Stomach (tissue), 9 donors: Measurements from ENCODE around the gene MRGPRX1. TPM values are rescaled to one million over a fixed set of nuclear protein-coding genes. Genes with fewer than 3 reads are reported as not detected.

Experiments
- DNase-seq, 2 donors: peaks; one replicate each; pipeline versions ENCODE4 v3.0.0 to v3.0.0-alpha.2; 2013 to 2019
- H3K27ac ChIP-seq, 5 donors: fragments of 200-600 bp in 4 of 5; sonication (generic) in 4 of 5; one replicate each; pipeline ENCODE4 v1.5.1; 2013 to 2019; ENCODE audit warnings: mild to moderate bottlenecking in 1 of 5, moderate library complexity in 1 of 5
- H3K27me3 ChIP-seq, 3 donors: fragments of 200-600 bp; sonication (generic); one replicate each; pipeline ENCODE4 v1.5.1; 2017 to 2019; ENCODE audit warnings: mixed run types in 1 of 3
- H3K36me3 ChIP-seq, 4 donors: fragments of 200-600 bp; sonication (generic); 1 replicate in 3 of 4; 2 replicates in 1 of 4; pipeline ENCODE4 v1.5.1; 2016 to 2019
- H3K4me1 ChIP-seq, 4 donors: fragments of 200-600 bp; sonication (generic); one replicate each; pipeline ENCODE4 v1.5.1; 2016 to 2019
- H3K4me3 ChIP-seq, 4 donors: fragments of 200-600 bp; sonication (generic) in 3 of 4; one replicate each; pipeline ENCODE4 v1.5.1; 2016 to 2019; ENCODE audit warnings: mild to moderate bottlenecking in 1 of 4
- H3K9me3 ChIP-seq, 4 donors: fragments of 200-600 bp; sonication (generic); one replicate each; pipeline ENCODE4 v1.5.1; 2016 to 2019
- EP300 ChIP-seq: sonication (generic); formaldehyde crosslinking; IDR thresholded peaks from one replicate; pipeline ENCODE4 v1.6.1; 2017; ENCODE audit warnings: antibody characterized with exemption
- POLR2A ChIP-seq, 4 donors: fragments of 450-650 bp; IDR thresholded peaks; one replicate each; pipeline ENCODE4 v1.6.1; 2016; ENCODE audit warnings: antibody characterized with exemption in 4 of 4, control low read depth in 2 of 4, mild to moderate bottlenecking in 1 of 4, moderate library complexity in 1 of 4
- POLR2AphosphoS5 ChIP-seq, 3 donors: sonication (generic); formaldehyde crosslinking; IDR thresholded peaks; one replicate each; pipeline ENCODE4 v1.6.1; 2016; ENCODE audit warnings: antibody characterized with exemption in 3 of 3
- WGBS, 5 donors: extraction: QIAGEN DNeasy Blood & Tissue Kit in 3 of 5; methylation state at CpG; one replicate each; pipeline versions ENCODE4 v1.1.5 to v1.1.7; 2013 to 2018; 5-methylcytosine and 5-hydroxymethylcytosine counted together
- intact Hi-C: fragments of 100-400 bp; cut with DNase I; formaldehyde crosslinking; loops from one replicate; pipeline ENCODE4 v1.15.1; 2023; ENCODE audit warnings: low total_unique reads
- polyA plus RNA-seq, 3 donors: library from polyadenylated mRNA; stranded (reverse); fragments of 200-250 nt; gene quantifications; one replicate each; pipeline ENCODE4 v1.2.3, GENCODE V29; 2013
- total RNA-seq, 5 donors: library from RNA; depleted of rRNA; stranded (reverse); fragments of >200 nt; gene quantifications; one replicate each; pipeline versions ENCODE4 v1.1.0 to v1.2.3, GENCODE V29; 2014 to 2016
- TF ChIP-seq, protein P1 (sequence below), 7 experiments: fragments of 450-650 bp in 4 of 7; fragments of 200-600 bp in 3 of 7; sonication (generic) in 3 of 7; IDR thresholded peaks; one replicate each; pipeline ENCODE4 v1.5.1; 2016 to 2019; ENCODE audit warnings: antibody characterized with exemption in 7 of 7, control low read depth in 2 of 7, mild to moderate bottlenecking in 1 of 7
- donor health status: healthy with polysubstance abuse.
- donor health status: Bipolar disorder and iron deficiency.
- donor health status: healthy.

Gene MRGPRX1
- total and polyA plus RNA-seq, 8 donors: not detected

DNA sequence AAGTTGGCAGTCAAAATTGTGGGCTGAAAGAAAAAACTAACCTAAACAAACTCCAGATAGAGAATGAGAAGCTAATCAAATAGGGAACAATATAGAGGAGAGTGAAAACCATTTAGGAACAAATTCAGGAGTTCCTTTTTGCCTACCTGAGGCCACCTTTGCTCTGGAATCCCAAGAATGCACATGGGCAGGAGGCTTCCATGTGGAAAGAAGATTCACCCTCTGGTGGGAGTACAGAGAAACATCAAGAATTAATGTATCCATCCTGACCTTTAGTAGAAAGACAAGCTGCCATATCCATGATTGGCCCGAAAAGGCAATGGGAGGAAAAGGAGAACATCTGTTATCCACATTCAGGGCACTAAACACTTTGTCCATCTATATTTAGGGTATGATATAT is 35.0 kb upstream of the MRGPRX1 start:
- WGBS, 5 donors: 90 to 100% (median 96%) methylated on average over 1 of the region's 1 CpG
- H3K27me3 ChIP-seq: no peaks in the 10 kb centered on the region
- intact Hi-C loops: no loop called here
- no peak for TF ChIP-seq POLR2A (IDR thresholded peaks at IDR 0.05)
- no peak for TF ChIP-seq EP300
- TF ChIP-seq, protein P1, sequence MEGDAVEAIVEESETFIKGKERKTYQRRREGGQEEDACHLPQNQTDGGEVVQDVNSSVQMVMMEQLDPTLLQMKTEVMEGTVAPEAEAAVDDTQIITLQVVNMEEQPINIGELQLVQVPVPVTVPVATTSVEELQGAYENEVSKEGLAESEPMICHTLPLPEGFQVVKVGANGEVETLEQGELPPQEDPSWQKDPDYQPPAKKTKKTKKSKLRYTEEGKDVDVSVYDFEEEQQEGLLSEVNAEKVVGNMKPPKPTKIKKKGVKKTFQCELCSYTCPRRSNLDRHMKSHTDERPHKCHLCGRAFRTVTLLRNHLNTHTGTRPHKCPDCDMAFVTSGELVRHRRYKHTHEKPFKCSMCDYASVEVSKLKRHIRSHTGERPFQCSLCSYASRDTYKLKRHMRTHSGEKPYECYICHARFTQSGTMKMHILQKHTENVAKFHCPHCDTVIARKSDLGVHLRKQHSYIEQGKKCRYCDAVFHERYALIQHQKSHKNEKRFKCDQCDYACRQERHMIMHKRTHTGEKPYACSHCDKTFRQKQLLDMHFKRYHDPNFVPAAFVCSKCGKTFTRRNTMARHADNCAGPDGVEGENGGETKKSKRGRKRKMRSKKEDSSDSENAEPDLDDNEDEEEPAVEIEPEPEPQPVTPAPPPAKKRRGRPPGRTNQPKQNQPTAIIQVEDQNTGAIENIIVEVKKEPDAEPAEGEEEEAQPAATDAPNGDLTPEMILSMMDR (IDR thresholded peaks at IDR 0.05): no peak
- no peak for TF ChIP-seq POLR2AphosphoS5 (IDR thresholded peaks at IDR 0.05)
- no peaks in the 10 kb centered on the region for H3K36me3 ChIP-seq
- peaks cover 0 to 9% (median 3%) of the 10 kb centered on the region in 4 donors for H3K9me3 ChIP-seq
- no peak for DNase-seq
- H3K4me3 ChIP-seq: no peak overlapping the region
- no peak overlapping the region for H3K27ac ChIP-seq
- H3K4me1 ChIP-seq: no peaks in the 10 kb centered on the region

DNA sequence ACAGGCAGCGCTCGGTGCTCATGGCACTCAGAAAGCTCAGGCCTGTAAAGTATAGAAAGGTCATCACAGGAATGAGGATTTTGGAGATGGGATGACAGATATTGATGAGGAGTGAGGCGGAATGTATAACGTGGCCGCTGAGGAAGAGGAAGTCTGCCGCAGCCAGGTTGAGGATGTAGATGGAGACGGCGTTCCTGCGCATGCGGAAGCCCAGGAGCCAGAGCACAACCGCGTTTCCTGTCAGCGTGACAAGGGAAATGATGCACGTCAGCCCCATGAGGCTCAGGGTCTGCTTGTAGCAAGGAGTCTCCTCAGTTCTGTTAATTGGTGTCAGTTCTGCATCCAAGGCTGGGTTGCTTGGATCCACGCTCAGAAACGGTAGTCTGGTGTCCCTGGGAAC is 33.1 kb upstream of the MRGPRX1 start:
- H3K36me3 ChIP-seq: no peaks in the 10 kb centered on the region
- no peaks in the 10 kb centered on the region for H3K4me1 ChIP-seq
- H3K27me3 ChIP-seq: no peaks in the 10 kb centered on the region
- intact Hi-C loops: no loop called here
- no peaks in the 10 kb centered on the region for H3K9me3 ChIP-seq
- no peak overlapping the region for H3K27ac ChIP-seq
- DNase-seq: no peak
- H3K4me3 ChIP-seq: no peak overlapping the region
- 82 to 87% (median 86%) methylated on average over 16 of the region's 16 CpGs for WGBS, 5 donors
- no peak for TF ChIP-seq POLR2AphosphoS5 (IDR thresholded peaks at IDR 0.05)
- TF ChIP-seq POLR2A (IDR thresholded peaks at IDR 0.05): no peak
- TF ChIP-seq EP300: no peak
- TF ChIP-seq, protein P1 (IDR thresholded peaks at IDR 0.05): no peak

DNA sequence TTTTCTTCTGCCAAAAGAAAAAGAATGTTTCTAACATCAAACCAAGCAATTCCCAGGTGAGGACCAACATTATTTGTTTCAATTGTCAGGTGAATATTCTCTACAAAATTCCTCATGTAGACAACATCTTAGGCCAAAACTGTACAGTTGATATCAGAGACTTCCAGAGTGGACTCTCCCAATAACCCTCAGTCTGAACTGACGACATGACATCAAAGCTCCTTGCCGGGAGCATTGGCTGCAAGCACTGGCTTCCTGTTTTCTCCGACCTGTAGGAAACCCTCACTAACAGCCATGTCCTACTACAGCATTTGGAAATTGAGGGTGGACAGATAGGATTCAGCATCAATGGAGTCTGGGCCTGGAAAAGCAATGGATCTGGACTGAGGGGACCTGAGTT is 30.5 kb upstream of the MRGPRX1 start:
- no peak overlapping the region for H3K27ac ChIP-seq
- H3K4me1 ChIP-seq: no peaks in the 10 kb centered on the region
- DNase-seq: no peak
- H3K9me3 ChIP-seq: no peaks in the 10 kb centered on the region
- H3K27me3 ChIP-seq: no peaks in the 10 kb centered on the region
- WGBS, 5 donors: 53 to 70% (median 69%) methylated on average over 3 of the region's 3 CpGs
- H3K36me3 ChIP-seq: no peaks in the 10 kb centered on the region
- intact Hi-C loops: no loop called here
- H3K4me3 ChIP-seq: no peak overlapping the region
- no peak for TF ChIP-seq EP300
- TF ChIP-seq POLR2A (IDR thresholded peaks at IDR 0.05): no peak
- TF ChIP-seq, protein P1 (IDR thresholded peaks at IDR 0.05): no peak
- no peak for TF ChIP-seq POLR2AphosphoS5 (IDR thresholded peaks at IDR 0.05)

DNA sequence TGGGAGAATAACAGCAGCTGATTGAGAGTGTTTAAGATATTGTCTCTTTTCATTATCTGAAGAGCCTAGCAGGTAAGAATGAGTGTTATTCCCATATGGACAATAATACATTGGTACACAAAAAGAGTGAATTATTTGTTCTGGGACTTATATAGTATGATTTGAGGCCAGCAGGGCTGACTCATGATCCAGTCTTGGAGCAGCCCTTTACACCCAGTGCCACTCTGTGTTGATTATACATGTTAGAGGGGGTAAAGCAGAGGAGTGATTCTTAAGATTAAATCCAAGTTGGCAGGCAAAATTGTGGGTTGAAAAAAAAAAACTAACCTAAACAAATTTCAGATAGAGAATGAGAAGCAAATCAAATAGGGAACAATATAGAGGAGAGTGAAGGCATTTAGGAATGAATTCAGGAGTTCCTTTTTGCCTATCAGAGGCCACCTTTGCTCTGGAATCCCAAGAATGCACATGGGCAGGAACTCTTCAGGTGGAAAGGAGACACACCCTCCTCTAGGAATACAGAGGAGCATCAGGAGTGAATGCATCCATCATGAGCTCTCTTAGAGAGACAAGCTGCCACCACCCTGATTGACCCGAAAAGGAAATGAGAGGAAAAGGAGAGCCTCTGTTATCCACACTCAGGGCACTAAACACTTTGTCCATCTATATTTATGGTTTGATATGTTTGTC is 19.2 kb upstream of the MRGPRX1 start:
- H3K4me3 ChIP-seq: no peak overlapping the region
- H3K27ac ChIP-seq: no peak overlapping the region
- H3K9me3 ChIP-seq: no peaks in the 10 kb centered on the region
- WGBS, 5 donors: 35 to 52% (median 47%) methylated on average over 1 of the region's 1 CpG
- no peaks in the 10 kb centered on the region for H3K36me3 ChIP-seq
- DNase-seq: no peak
- no peaks in the 10 kb centered on the region for H3K4me1 ChIP-seq
- intact Hi-C loops: no loop called here
- H3K27me3 ChIP-seq: no peaks in the 10 kb centered on the region
- TF ChIP-seq POLR2AphosphoS5 (IDR thresholded peaks at IDR 0.05) (no peak), EP300 (no peak), POLR2A (IDR thresholded peaks at IDR 0.05) (no peak)
- TF ChIP-seq, protein P1 (IDR thresholded peaks at IDR 0.05): no peak
